HEK293T (cell line): ENCODE measurements around the gene TIPARP.

Source experiments
- CTCF ChIA-PET: fragments of 350-600 bp; formaldehyde crosslinking; extraction: SDS; loops from one replicate; lab custom pipeline; 2021; ENCODE audit warnings: antibody characterized with exemption, inconsistent platforms; lab: Yijun Ruan, JAX
- POLR2A ChIA-PET: fragments of 350-600 bp; formaldehyde crosslinking; extraction: SDS; loops from one replicate; lab custom pipeline; 2020; ENCODE audit warnings: antibody characterized with exemption, inconsistent platforms; lab: Yijun Ruan, JAX
- DNase-seq: peaks from one replicate; pipeline ENCODE4 v3.0.0; 2012; ENCODE audit warnings: mixed read lengths; ENCODE audit errors: extremely low spot score
- ARNT ChIP-seq: fragments of 450-650 bp; IDR thresholded peaks from 2 replicates; pipeline ENCODE4 v1.6.1; 2017; ENCODE audit warnings: mild to moderate bottlenecking
- BHLHE40 ChIP-seq: fragments of 450-650 bp; IDR thresholded peaks from 2 replicates; pipeline ENCODE4 v1.6.1; 2016; ENCODE audit warnings: mild to moderate bottlenecking, moderate library complexity, borderline replicate concordance
- CTBP1 ChIP-seq: fragments of 450-650 bp; IDR thresholded peaks from 2 replicates; pipeline ENCODE4 v1.6.1; 2016; ENCODE audit warnings: borderline replicate concordance
- ELF4 ChIP-seq: fragments of 450-650 bp; IDR thresholded peaks from 2 replicates; pipeline ENCODE4 v1.6.1; 2017; ENCODE audit warnings: antibody characterized with exemption
- FOXA1 ChIP-seq: fragments of 450-650 bp; IDR thresholded peaks from 2 replicates; pipeline ENCODE4 v1.6.1; 2016; ENCODE audit warnings: mild to moderate bottlenecking
- FOXK2 ChIP-seq: fragments of 450-650 bp; IDR thresholded peaks from 2 replicates; pipeline ENCODE4 v1.6.1; 2016; ENCODE audit warnings: mild to moderate bottlenecking
- FOXM1 ChIP-seq: fragments of 450-650 bp; IDR thresholded peaks from 2 replicates; pipeline ENCODE4 v1.6.1; 2017; ENCODE audit warnings: mild to moderate bottlenecking, borderline replicate concordance
- HDGF ChIP-seq: fragments of 450-650 bp; IDR thresholded peaks from 2 replicates; pipeline ENCODE4 v1.6.1; 2017; ENCODE audit warnings: antibody characterized with exemption, borderline replicate concordance
- L3MBTL2 ChIP-seq: fragments of 450-650 bp; conservative IDR thresholded peaks from 2 replicates; pipeline ENCODE4 v1.6.1; 2016; ENCODE audit warnings: mild to moderate bottlenecking
- LEF1 ChIP-seq: fragments of 450-650 bp; IDR thresholded peaks from 2 replicates; pipeline ENCODE4 v1.6.1; 2017; ENCODE audit warnings: mild to moderate bottlenecking, borderline replicate concordance
- NFRKB ChIP-seq: fragments of 450-650 bp; IDR thresholded peaks from 2 replicates; pipeline ENCODE4 v1.6.1; 2016; ENCODE audit warnings: mild to moderate bottlenecking, moderate library complexity
- SP1 ChIP-seq: fragments of 450-650 bp; IDR thresholded peaks from 2 replicates; pipeline ENCODE4 v1.6.1; 2017
- SUZ12 ChIP-seq: fragments of 450-650 bp; IDR thresholded peaks from 2 replicates; pipeline ENCODE4 v1.6.1; 2016; ENCODE audit warnings: mild to moderate bottlenecking
- TARDBP ChIP-seq: fragments of 450-650 bp; IDR thresholded peaks from 2 replicates; pipeline ENCODE4 v1.6.1; 2016
- ZNF384 ChIP-seq: fragments of 450-650 bp; IDR thresholded peaks from 2 replicates; pipeline ENCODE4 v1.6.1; 2016
- TF ChIP-seq, protein P1 (sequence below): fragments of 450-650 bp; IDR thresholded peaks from 2 replicates; pipeline ENCODE4 v1.6.1; 2016

TIPARP gene

DNA sequence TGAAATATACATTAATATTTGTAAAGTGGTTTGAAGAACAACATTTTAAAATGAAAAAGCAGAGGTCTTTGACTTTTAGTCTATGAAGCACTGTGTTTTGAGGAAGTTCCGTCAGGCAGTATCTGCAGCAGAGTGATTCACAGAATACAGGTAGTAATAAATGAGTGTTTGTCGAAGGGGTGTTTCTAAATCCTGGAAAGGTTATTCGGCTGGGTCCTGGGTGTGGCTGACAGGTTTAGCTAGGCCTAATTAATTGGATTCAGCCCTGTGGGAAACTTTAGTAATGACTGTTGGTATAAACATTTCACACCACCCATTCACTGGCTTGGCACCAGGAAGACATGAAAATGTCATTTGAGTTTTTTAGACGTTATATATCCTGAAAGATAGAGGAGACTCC lies 51.3 kb downstream of the TIPARP start:
- TF ChIP-seq SP1 (no peak), LEF1 (no peak), FOXM1 (no peak), ZNF384 (no peak), NFRKB (no peak), BHLHE40 (no peak), ELF4 (no peak), L3MBTL2 (no peak), CTBP1 (no peak)
- ChIA-PET POLR2A (no interaction called here), CTCF (no interaction called here)
- no peak for DNase-seq

DNA sequence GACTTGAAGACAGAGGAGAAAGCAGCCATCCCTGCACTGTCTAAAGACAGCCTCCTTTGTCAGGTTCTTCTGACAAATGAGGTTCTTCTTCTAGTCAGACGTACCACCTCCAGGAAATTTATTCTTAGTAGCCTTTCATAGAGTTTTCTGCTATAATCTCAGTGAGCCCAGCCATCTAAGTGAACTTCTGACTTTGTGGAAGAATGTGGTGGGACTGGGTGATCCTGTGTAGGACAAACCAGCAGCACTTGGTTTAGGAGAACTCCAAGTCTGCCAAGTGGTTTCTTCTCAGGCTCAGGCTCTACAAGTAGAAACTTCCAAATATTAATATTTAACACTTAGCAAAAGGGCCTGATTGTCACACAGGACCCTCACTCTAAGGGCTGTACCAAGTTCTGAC lies 52.1 kb downstream of the TIPARP start:
- TF ChIP-seq SUZ12 (no peak), BHLHE40 (no peak), TARDBP (no peak), NFRKB (no peak), FOXK2 (no peak)
- TF ChIP-seq, protein P1, sequence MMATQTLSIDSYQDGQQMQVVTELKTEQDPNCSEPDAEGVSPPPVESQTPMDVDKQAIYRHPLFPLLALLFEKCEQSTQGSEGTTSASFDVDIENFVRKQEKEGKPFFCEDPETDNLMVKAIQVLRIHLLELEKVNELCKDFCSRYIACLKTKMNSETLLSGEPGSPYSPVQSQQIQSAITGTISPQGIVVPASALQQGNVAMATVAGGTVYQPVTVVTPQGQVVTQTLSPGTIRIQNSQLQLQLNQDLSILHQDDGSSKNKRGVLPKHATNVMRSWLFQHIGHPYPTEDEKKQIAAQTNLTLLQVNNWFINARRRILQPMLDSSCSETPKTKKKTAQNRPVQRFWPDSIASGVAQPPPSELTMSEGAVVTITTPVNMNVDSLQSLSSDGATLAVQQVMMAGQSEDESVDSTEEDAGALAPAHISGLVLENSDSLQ: no peak
- no peak for DNase-seq
- ChIA-PET POLR2A (no interaction called here), CTCF (no interaction called here)

- ChIA-PET POLR2A (no interaction called here), CTCF (no interaction called here)
- DNase-seq: no peak
- TF ChIP-seq NFRKB (no peak), L3MBTL2 (no peak), TARDBP (no peak), FOXA1 (no peak), CTBP1 (no peak), HDGF (no peak), LEF1 (no peak), ZNF384 (no peak), SUZ12 (no peak)
These were observed 53.3 kb downstream of the TIPARP start for GRCh38 chr3:156727519-156728205.

DNA sequence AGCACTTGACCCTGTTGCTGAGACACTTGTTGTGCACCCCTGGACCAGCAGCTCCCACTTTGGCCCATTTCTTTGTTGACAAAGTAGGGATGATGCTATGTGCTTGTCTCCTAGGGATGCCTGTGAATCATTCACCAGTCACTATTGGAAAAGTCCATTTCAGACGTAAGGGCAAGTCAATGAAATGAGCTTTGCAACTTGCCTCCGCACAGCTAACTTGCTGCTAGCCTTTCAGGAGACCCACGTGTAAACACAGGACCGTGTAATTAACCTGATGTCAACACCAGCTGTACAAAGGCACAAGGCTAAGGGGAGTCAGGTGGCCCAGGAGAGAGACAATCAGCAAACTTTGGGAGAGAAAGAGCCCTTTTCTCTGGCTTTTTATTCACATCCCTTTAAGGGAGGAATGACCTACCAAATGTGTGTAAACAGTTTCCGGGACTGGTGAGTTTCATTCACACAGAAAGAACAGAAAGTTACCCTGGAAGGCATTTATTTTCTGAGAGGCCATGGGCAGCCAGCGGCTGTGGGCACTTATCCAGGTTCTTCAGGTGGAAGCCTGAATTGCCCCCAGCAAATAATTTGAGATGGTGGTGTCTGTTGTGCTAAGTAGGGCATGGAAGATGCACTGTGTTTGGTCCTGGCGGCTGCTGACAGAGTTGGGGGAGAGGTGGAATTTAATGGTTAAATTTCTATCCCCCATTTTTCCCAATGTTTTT lies 54.0 kb downstream of the TIPARP start:
- ChIA-PET POLR2A (no interaction called here), CTCF (no interaction called here)

GRCh38 chr3:156729460-156730179 lies 55.2 kb downstream of the TIPARP start:
- POLR2A ChIA-PET: interaction anchor here (1.3 kb wide), 1 partner anchor 360 kb away, joined by 3 read pairs; no protein-coding TSS in a partner anchor
- CTCF ChIA-PET: interaction anchor here (0.6 kb wide), 1 partner anchor 1407 kb away, joined by 3 read pairs; no protein-coding TSS in a partner anchor
- DNase-seq: no peak
- TF ChIP-seq, protein P1: no peak
- no peak for TF ChIP-seq ARNT
- no peak for TF ChIP-seq CTBP1

More for the DNA sequence above, 54.0 kb downstream of the TIPARP start:
- no peak for DNase-seq
- TF ChIP-seq FOXA1 (no peak), FOXK2 (no peak), HDGF (no peak), LEF1 (no peak), L3MBTL2 (no peak), CTBP1 (no peak), ZNF384 (no peak), FOXM1 (no peak), ARNT (no peak), TARDBP (no peak)

GRCh38 chr3:156731813-156732212 lies 57.4 kb downstream of the TIPARP start:
- ChIA-PET CTCF (no interaction called here), POLR2A (no interaction called here)
- DNase-seq: no peak
- TF ChIP-seq ELF4 (no peak), ZNF384 (no peak), SUZ12 (no peak), LEF1 (no peak), NFRKB (no peak), ARNT (no peak), L3MBTL2 (no peak), FOXK2 (no peak), FOXM1 (no peak), BHLHE40 (no peak), FOXA1 (no peak), CTBP1 (no peak), HDGF (no peak), SP1 (no peak), TARDBP (no peak)
- TF ChIP-seq, protein P1: no peak
